SK-N-SH (cell line): ENCODE measurements around the gene ABHD17C. TPM values are rescaled to one million over a fixed set of nuclear protein-coding genes. Genes with fewer than 3 reads are reported as not detected.

ENCODE experiments used
- CTCF ChIA-PET: fragments of 300-600, 350-600 bp; formaldehyde crosslinking; extraction: SDS; loops from one replicate; lab custom pipeline; 2021; lab: Yijun Ruan, JAX
- POLR2A ChIA-PET: fragments of 350-600 bp; sonication (Branson Sonifier 250); formaldehyde crosslinking; extraction: SDS; loops from one replicate; lab custom pipeline; 2020; ENCODE audit warnings: antibody characterized with exemption, inconsistent platforms; lab: Yijun Ruan, JAX
- DNase-seq: peaks from one replicate; pipeline ENCODE4 v3.0.0; 2012
- H2AFZ ChIP-seq: fragments of 200-600 bp; sonication (generic); 2 replicates; pipeline ENCODE4 v1.8.1; 2016; ENCODE audit warnings: antibody characterized with exemption, mild to moderate bottlenecking, low read depth
- H3F3A ChIP-seq: fragments of 200-600 bp; sonication (generic); replicated peaks from 2 replicates; pipeline ENCODE3; 2016; ENCODE audit warnings: antibody characterized with exemption, mild to moderate bottlenecking; ENCODE audit not compliant: insufficient read depth
- H3K27ac ChIP-seq, 2 experiments: fragments of 200-500 bp in 1 of 2; fragments of 200-600 bp in 1 of 2; sonication (Bioruptor generic) in 1 of 2; sonication (generic), shearing (Covaris generic) in 1 of 2; 2 replicates each; pipeline versions ENCODE4 v1.5.1 to v1.6.1; 2014 to 2016; ENCODE audit warnings: low read depth in 2 of 2, inconsistent platforms in 1 of 2, low read length in 1 of 2, mild to moderate bottlenecking in 1 of 2, mixed read lengths in 1 of 2
- H3K27me3 ChIP-seq: fragments of 200-600 bp; sonication (generic), shearing (Covaris generic); 2 replicates; pipeline ENCODE4 v1.6.1; 2016; ENCODE audit warnings: mixed run types; ENCODE audit not compliant: insufficient read depth
- H3K36me3 ChIP-seq, 2 experiments: fragments of 200-500 bp in 1 of 2; fragments of 200-600 bp in 1 of 2; sonication (Bioruptor generic) in 1 of 2; sonication (generic) in 1 of 2; replicated peaks in 1 of 2; 2 replicates each; pipeline versions ENCODE3 to v1.5.1; 2014 to 2016; ENCODE audit warnings: low read length in 1 of 2, mild to moderate bottlenecking in 1 of 2; ENCODE audit not compliant: insufficient read depth in 2 of 2, control insufficient read depth in 1 of 2
- H3K4me1 ChIP-seq, 2 experiments: fragments of 200-500 bp in 1 of 2; fragments of 200-600 bp in 1 of 2; sonication (Bioruptor generic) in 1 of 2; sonication (generic), shearing (Covaris generic) in 1 of 2; 2 replicates each; pipeline versions ENCODE4 v1.5.1 to v1.6.1; 2014 to 2016; ENCODE audit warnings: low read depth in 1 of 2, low read length in 1 of 2, mixed run types in 1 of 2; ENCODE audit not compliant: insufficient read depth in 2 of 2, control insufficient read depth in 1 of 2
- H3K4me2 ChIP-seq: fragments of 200-600 bp; sonication (generic), shearing (Covaris generic); 2 replicates; pipeline ENCODE4 v1.6.1; 2017; ENCODE audit warnings: mixed run types
- H3K4me3 ChIP-seq, 2 experiments: fragments of 200-500 bp in 1 of 2; fragments of 200-600 bp in 1 of 2; sonication (Bioruptor generic) in 1 of 2; sonication (generic), shearing (Covaris generic) in 1 of 2; 2 replicates each; pipeline versions ENCODE4 v1.5.1 to v1.8.1; 2014 to 2016; ENCODE audit warnings: low read depth in 2 of 2, inconsistent platforms in 1 of 2, low read length in 1 of 2, mild to moderate bottlenecking in 1 of 2, mixed read lengths in 1 of 2, moderate library complexity in 1 of 2
- H3K79me2 ChIP-seq: fragments of 200-600 bp; sonication (generic); 2 replicates; pipeline ENCODE4 v1.8.1; 2017; ENCODE audit warnings: mild to moderate bottlenecking; ENCODE audit not compliant: insufficient read depth
- H3K9ac ChIP-seq: fragments of 200-600 bp; sonication (generic); 2 replicates; pipeline ENCODE4 v1.6.1; 2017; ENCODE audit warnings: mixed run types
- H3K9me2 ChIP-seq: fragments of 200-600 bp; sonication (generic); 2 replicates; pipeline ENCODE4 v1.6.1; 2017; ENCODE audit warnings: mixed run types
- H3K9me3 ChIP-seq: fragments of 200-600 bp; sonication (generic); 2 replicates; pipeline ENCODE4 v1.6.1; 2017; ENCODE audit warnings: mixed run types, mild to moderate bottlenecking, moderate library complexity
- H4K20me1 ChIP-seq: fragments of 200-600 bp; sonication (generic); 2 replicates; pipeline ENCODE4 v1.6.1; 2017; ENCODE audit warnings: mild to moderate bottlenecking, mixed run types; ENCODE audit not compliant: insufficient read depth
- CTCF ChIP-seq: fragments of 200-600 bp; sonication (generic); IDR thresholded peaks from 2 replicates; pipeline ENCODE4 v1.6.1; 2017; ENCODE audit warnings: antibody characterized with exemption, mild to moderate bottlenecking, moderate library complexity
- FOXJ3 ChIP-seq: sonication (generic); formaldehyde crosslinking; IDR thresholded peaks from 2 replicates; pipeline ENCODE4 v1.5.1; 2020; ENCODE audit warnings: mild to moderate bottlenecking, missing genetic modification reagents
- FOXM1 ChIP-seq: IDR thresholded peaks from 2 replicates; pipeline ENCODE4 v1.4.0; 2012; ENCODE audit warnings: low read depth, mild to moderate bottlenecking
- JUND ChIP-seq: IDR thresholded peaks from 2 replicates; pipeline ENCODE4 v1.4.0; 2012
- MXI1 ChIP-seq: IDR thresholded peaks from 2 replicates; pipeline ENCODE4 v1.6.1; 2012; ENCODE audit warnings: mild to moderate bottlenecking, low read depth, low read length, improper control_type of control experiment
- NRF1 ChIP-seq: IDR thresholded peaks from 2 replicates; pipeline ENCODE4 v1.6.1; 2012; ENCODE audit warnings: low read depth, mild to moderate bottlenecking, low read length
- RAD21 ChIP-seq: IDR thresholded peaks from 2 replicates; pipeline ENCODE4 v1.6.1; 2012; ENCODE audit warnings: mild to moderate bottlenecking, low read length
- RCOR1 ChIP-seq: fragments of 150-350 bp; IDR thresholded peaks from 2 replicates; pipeline ENCODE4 v1.6.1; 2017; ENCODE audit warnings: antibody characterized with exemption, low read length
- RFX5 ChIP-seq: IDR thresholded peaks from 2 replicates; pipeline ENCODE4 v1.6.1; 2012; ENCODE audit warnings: mild to moderate bottlenecking, improper control_type of control experiment, low read length
- RXRA ChIP-seq: IDR thresholded peaks from 2 replicates; pipeline ENCODE4 v1.4.0; 2012; ENCODE audit warnings: low read depth, mild to moderate bottlenecking, borderline replicate concordance
- SMC3 ChIP-seq: IDR thresholded peaks from 2 replicates; pipeline ENCODE4 v1.6.1; 2012; ENCODE audit warnings: low read depth, low read length, improper control_type of control experiment
- TCF12 ChIP-seq: IDR thresholded peaks from 2 replicates; pipeline ENCODE4 v1.4.0; 2012
- TEAD4 ChIP-seq: IDR thresholded peaks from 2 replicates; pipeline ENCODE4 v1.4.0; 2012; ENCODE audit warnings: mild to moderate bottlenecking, borderline replicate concordance; ENCODE audit not compliant: insufficient read depth
- USF2 ChIP-seq: fragments of 150-350 bp; IDR thresholded peaks from 2 replicates; pipeline ENCODE4 v1.6.1; 2017; ENCODE audit warnings: antibody characterized with exemption, low read length, low read depth, borderline replicate concordance
- YY1 ChIP-seq: IDR thresholded peaks from 2 replicates; pipeline ENCODE4 v1.4.0; 2012; ENCODE audit warnings: low read depth, mild to moderate bottlenecking
- WGBS: methylation state at CpG from one replicate; pipeline ENCODE4 v1.1.6; 2017; ENCODE audit warnings: low lambda C conversion rate; 5-methylcytosine and 5-hydroxymethylcytosine counted together
- polyA plus RNA-seq, 3 experiments: library from polyadenylated mRNA; depleted of rRNA; stranded (reverse); fragments of >200 nt; gene quantifications; 2 replicates each; pipeline ENCODE4 v1.2.3, GENCODE V29; 2012

ABHD17C gene
- polyA plus RNA-seq, 1 of the 3 experiments (the other 2 are of a cell fraction): 11.7 TPM

- Histone ChIP-seq H3K27ac (no peak overlapping the region), H3K4me1 (peaks cover 0 to 8% of the 10 kb centered on the region in 2 experiments; a peak in 1 of 4 replicates), H2AFZ (no peak overlapping the region), H3K9me3 (no peaks in the 10 kb centered on the region), H3K36me3 (peaks cover 0 to 3% of the 10 kb centered on the region in 2 experiments), H4K20me1 (no peaks in the 10 kb centered on the region), H3K9ac (no peak overlapping the region), H3F3A (no peaks in the 10 kb centered on the region), H3K4me2 (no peak overlapping the region), H3K9me2 (no peaks in the 10 kb centered on the region), H3K79me2 (peaks cover 12% of the 10 kb centered on the region; the same call in 1 of the 2 replicates), H3K27me3 (no peaks in the 10 kb centered on the region), H3K4me3 (no peak overlapping the region)
- 97% methylated on average over 6 of the region's 6 CpGs for WGBS
- no peak for TF ChIP-seq USF2
- TF ChIP-seq FOXJ3 (CRISPR knock-in tag): no peak
- no peak for TF ChIP-seq TCF12
- TF ChIP-seq JUND: no peak
- no peak for TF ChIP-seq MXI1
- no peak for TF ChIP-seq RXRA
- no peak for TF ChIP-seq YY1
- TF ChIP-seq CTCF: no peak
- no peak for TF ChIP-seq RAD21
- TF ChIP-seq NRF1: no peak
- TF ChIP-seq FOXM1: no peak
- TF ChIP-seq SMC3: no peak
- TF ChIP-seq RCOR1: no peak
- TF ChIP-seq TEAD4: no peak
- TF ChIP-seq RFX5: no peak
- no peak for DNase-seq
- POLR2A ChIA-PET: no interaction called here
- CTCF ChIA-PET: interaction anchor here (0.7 to 1.4 kb wide), 4 partner anchors 23 to 276 kb away, joined by 3 to 6 read pairs (median 4); partner anchors contain the start of gene CEMIP
These were observed 37.1 kb downstream of the ABHD17C start for GRCh38 chr15:80732167-80732566.

- Histone ChIP-seq H3K4me2 (no peak overlapping the region), H3K4me1 (peaks cover 0 to 8% of the 10 kb centered on the region in 2 experiments; a peak in 1 of 4 replicates), H3K36me3 (no peaks in the 10 kb centered on the region), H3K79me2 (peaks cover 12% of the 10 kb centered on the region; the same call in 1 of the 2 replicates), H3K9me3 (no peaks in the 10 kb centered on the region), H3K4me3 (no peak overlapping the region), H2AFZ (no peak overlapping the region), H4K20me1 (no peaks in the 10 kb centered on the region), H3K9me2 (no peaks in the 10 kb centered on the region), H3K9ac (no peak overlapping the region), H3F3A (no peaks in the 10 kb centered on the region)
- no peak for DNase-seq
- CTCF ChIA-PET: interaction anchor here (1.2 to 1.5 kb wide), 3 partner anchors 44 to 277 kb away, joined by 3 to 6 read pairs (median 4); no protein-coding TSS in a partner anchor
- 90% methylated on average over 5 of the region's 5 CpGs for WGBS
- POLR2A ChIA-PET: no interaction called here
- TF ChIP-seq FOXJ3 (CRISPR knock-in tag): no peak
- TF ChIP-seq, all 33 proteins: peak for 0
- Histone ChIP-seq H3K27me3 (no peaks in the 10 kb centered on the region), H3K27ac (no peak overlapping the region)
These were observed 37.7 kb downstream of the ABHD17C start for GRCh38 chr15:80732818-80733217.
